IPS-18a (cell line): ENCODE results near the gene WDR70.
"Not testable (repeated sequence)": the region's sequence is repeated elsewhere in the genome, so short reads cannot be mapped to it uniquely, and the experiment has no call there.

Experiments
- H3K27ac ChIP-seq: one replicate; pipeline ENCODE4 v1.5.1; 2013; ENCODE audit warnings: low read length
- H3K27me3 ChIP-seq: one replicate; pipeline ENCODE4 v1.6.1; 2013; ENCODE audit warnings: mild to moderate bottlenecking, low read length; ENCODE audit not compliant: control insufficient read depth, insufficient read depth
- H3K36me3 ChIP-seq: one replicate; pipeline ENCODE4 v1.6.1; 2013; ENCODE audit warnings: low read depth, low read length; ENCODE audit not compliant: control insufficient read depth
- H3K4me1 ChIP-seq: one replicate; pipeline ENCODE4 v1.6.1; 2013; ENCODE audit warnings: low read depth, low read length; ENCODE audit not compliant: control insufficient read depth
- H3K4me3 ChIP-seq: one replicate; pipeline ENCODE4 v1.5.1; 2013; ENCODE audit warnings: low read length
- H3K9ac ChIP-seq: one replicate; pipeline ENCODE4 v1.6.1; 2013; ENCODE audit warnings: mild to moderate bottlenecking, low read length, moderate library complexity
- H3K9me3 ChIP-seq: one replicate; pipeline ENCODE4 v1.6.1; 2013; ENCODE audit warnings: low read depth, low read length; ENCODE audit not compliant: control insufficient read depth

The WDR70 gene

DNA sequence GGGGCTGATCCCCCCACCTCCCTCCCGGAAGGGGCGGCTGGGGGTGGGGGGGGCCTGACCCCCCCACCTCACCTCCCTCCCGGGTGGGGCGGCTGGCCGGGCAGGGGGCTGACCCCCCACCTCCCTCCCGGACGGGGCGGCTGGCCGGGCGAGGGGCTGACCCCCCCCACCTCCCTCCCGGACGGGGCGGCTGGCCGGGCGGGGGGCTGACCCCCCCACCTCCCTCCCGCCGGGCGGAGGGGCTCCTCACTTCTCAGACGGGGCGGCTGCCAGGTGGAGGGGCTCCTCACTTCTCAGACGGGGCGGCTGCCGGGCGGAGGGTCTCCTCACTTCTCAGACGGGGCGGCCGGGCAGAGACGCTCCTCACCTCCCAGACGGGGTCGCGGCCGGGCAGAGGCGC is 36.3 kb downstream of the WDR70 start:
- not testable (repeated sequence) for H3K9me3 ChIP-seq, H3K36me3 ChIP-seq, H3K27me3 ChIP-seq, H3K4me1 ChIP-seq, H3K27ac ChIP-seq, H3K4me3 ChIP-seq, H3K9ac ChIP-seq

DNA sequence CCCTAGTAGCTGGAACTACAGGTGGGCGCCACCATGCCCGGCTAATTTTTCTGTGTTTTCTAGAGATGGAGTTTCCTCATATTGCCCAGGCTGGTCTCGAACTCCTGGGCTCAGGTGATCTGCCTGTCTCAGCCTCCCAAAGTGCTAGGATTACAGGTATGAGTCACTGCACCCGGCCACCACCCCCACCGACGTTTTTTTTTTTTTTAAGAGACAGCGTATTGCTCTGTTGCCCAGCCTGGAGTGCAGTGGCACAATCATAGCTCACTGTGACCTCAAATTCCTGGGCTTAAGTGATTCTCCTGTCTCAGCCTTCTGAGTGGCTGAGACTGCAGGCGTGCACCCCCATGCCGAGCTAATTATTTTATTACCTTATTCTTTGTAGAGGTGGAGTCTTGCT is 38.2 kb downstream of the WDR70 start:
- Histone ChIP-seq H3K36me3 (no peaks in the 10 kb centered on the region), H3K4me3 (no peak overlapping the region), H3K9ac (no peak overlapping the region), H3K27me3 (no peaks in the 10 kb centered on the region), H3K9me3 (no peaks in the 10 kb centered on the region), H3K4me1 (no peaks in the 10 kb centered on the region), H3K27ac (no peak overlapping the region)

DNA sequence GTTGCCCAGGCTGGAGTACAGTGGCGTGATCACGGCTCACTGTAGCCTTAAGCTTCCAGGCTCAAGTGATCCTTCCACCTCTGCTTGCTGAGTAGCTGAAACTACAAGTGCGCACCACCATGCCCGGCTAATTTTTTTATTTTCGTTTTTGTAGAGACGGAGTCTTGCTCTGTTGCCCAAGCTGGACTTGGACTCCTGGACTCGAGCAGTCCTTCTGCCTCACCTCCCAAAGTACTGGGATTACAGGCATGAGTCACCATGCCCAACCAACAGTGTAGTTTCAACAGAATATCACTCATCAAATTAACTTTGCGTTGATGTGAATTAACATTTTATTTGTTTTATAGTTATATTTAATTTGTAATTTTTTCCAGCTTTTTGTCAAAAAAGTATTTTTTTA is 45.3 kb downstream of the WDR70 start:
- no peaks in the 10 kb centered on the region for H3K27me3 ChIP-seq
- H3K9me3 ChIP-seq = no peaks in the 10 kb centered on the region
- no peak overlapping the region for H3K4me3 ChIP-seq
- H3K9ac ChIP-seq = no peak overlapping the region
- no peak overlapping the region for H3K27ac ChIP-seq
- H3K4me1 ChIP-seq = no peaks in the 10 kb centered on the region
- H3K36me3 ChIP-seq = no peaks in the 10 kb centered on the region

DNA sequence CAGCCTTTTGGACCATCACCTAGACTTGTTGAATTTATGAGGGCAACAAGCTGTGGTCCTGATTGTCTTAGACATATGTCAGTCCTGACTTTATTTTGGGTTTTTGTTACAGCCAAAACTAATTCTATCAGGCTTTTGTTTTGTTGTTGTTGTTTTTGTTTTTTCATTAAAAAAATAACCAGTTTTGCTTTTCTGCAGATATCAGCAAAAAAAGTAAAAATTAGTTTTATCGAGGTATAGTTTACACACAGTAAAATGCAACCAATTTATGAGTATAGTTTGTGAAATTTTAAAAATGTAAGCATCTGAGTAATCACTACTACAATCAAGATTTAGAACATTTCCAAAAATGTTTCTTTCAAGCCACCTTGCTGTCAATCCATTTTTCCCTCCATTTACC is 48.9 kb downstream of the WDR70 start:
- no peak overlapping the region for H3K27ac ChIP-seq
- H3K36me3 ChIP-seq = no peaks in the 10 kb centered on the region
- H3K4me3 ChIP-seq = no peak overlapping the region
- H3K27me3 ChIP-seq = no peaks in the 10 kb centered on the region
- H3K9me3 ChIP-seq = no peaks in the 10 kb centered on the region
- H3K4me1 ChIP-seq = no peaks in the 10 kb centered on the region
- H3K9ac ChIP-seq = no peak overlapping the region

DNA sequence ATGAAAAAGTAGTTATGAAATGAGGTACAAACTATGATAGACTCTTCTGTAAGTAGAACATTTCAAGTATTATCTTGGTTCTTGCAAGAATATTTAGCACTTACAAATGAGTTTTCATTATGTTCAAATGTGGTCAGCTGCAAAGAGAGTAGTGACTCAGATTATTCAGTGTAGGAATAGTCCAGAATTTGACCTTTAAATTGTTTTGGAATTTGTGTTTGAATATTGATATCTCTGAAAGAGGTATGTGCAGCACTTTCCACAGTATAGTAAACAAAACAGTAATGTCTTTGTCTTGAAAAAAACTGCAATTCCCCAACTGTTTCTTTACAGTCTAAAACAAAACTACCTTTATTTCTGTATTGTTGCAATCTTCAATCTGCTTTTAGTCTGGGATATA is 56.1 kb downstream of the WDR70 start:
- H3K27ac ChIP-seq = no peak overlapping the region
- H3K4me3 ChIP-seq = no peak overlapping the region
- no peaks in the 10 kb centered on the region for H3K27me3 ChIP-seq
- H3K9me3 ChIP-seq = no peaks in the 10 kb centered on the region
- H3K36me3 ChIP-seq = no peaks in the 10 kb centered on the region
- no peak overlapping the region for H3K9ac ChIP-seq
- H3K4me1 ChIP-seq = no peaks in the 10 kb centered on the region

DNA sequence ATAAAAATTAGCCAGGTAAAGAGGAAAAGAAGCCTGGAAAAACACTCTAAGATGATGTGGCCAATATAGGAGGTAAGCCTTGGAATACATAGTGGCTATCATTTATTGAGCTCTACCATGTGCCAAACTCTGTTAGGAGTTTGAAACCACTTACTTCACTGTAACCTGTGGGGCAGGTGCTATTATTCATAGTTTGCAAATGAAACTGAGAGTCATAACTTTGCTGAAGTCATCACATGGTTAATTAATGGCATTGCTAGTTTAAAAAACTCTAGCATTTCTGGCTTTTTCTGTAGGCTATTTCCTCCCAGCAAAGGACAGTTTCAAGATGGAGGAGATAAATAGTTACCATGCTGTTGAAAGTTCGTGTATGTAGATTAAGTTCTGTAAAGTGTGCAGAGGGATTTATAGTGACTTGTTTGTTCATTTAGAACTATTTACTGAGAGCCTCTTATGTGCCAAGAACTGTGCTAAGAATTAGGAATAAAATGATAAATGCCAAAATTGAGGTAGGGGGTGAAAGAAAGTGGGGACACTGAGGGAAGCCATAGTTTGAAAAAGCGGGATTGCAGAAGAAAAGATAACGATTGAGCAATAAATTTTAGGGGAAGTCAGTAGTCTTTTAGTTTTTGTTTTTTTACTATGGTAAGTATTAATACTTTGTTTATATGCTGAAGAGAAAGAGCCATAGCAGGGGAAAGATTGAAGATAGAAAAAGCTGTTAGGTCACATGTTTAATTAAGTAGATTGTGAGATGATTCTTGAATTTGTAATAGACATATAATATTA is 57.2 kb downstream of the WDR70 start:
- no peaks in the 10 kb centered on the region for H3K27me3 ChIP-seq
- no peaks in the 10 kb centered on the region for H3K9me3 ChIP-seq
- no peaks in the 10 kb centered on the region for H3K4me1 ChIP-seq
- no peak overlapping the region for H3K4me3 ChIP-seq
- no peak overlapping the region for H3K27ac ChIP-seq
- H3K9ac ChIP-seq = no peak overlapping the region
- H3K36me3 ChIP-seq = no peaks in the 10 kb centered on the region

DNA sequence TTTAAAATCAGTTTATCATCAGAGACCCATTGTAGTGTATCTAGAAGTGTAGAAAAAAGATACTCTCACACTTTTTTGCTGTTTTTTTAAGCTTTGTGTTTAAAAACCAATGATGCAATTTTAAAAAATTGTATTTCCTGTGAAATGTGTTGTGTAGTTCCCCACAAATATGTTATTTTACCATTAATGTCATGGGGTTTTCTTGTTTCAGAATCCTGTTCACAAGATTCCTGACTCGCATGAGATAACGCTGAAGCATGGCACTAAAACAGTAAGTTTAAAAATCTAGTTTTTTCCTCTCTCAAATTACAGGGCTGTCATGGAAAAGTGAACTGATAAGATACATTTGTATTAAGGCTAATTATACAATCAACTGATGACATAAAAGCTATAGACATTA is 58.6 kb downstream of the WDR70 start:
- H3K9me3 ChIP-seq = no peaks in the 10 kb centered on the region
- H3K4me1 ChIP-seq = no peaks in the 10 kb centered on the region
- H3K4me3 ChIP-seq = no peak overlapping the region
- no peak overlapping the region for H3K9ac ChIP-seq
- H3K27me3 ChIP-seq = no peaks in the 10 kb centered on the region
- H3K36me3 ChIP-seq = no peaks in the 10 kb centered on the region
- no peak overlapping the region for H3K27ac ChIP-seq

DNA sequence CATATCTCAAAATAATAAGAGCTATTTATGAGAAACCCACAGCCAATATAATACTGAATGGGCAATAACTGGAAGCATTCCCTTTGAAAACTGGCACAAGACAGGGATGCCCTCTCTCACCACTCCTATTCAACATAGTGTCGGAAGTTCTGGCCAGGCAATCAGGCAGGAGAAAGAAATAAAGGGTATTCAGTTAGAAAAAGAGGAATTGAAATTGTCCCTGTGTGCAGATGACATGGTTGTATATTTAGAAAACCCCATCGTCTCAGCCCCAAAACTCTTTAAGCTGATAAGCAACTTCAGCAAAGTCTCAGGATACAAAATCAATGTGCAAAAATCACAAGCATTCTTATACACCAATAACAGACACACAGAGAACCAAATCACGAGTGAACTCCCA is 66.7 kb downstream of the WDR70 start:
- not testable (repeated sequence) for H3K9me3 ChIP-seq, H3K36me3 ChIP-seq, H3K9ac ChIP-seq, H3K4me1 ChIP-seq, H3K27ac ChIP-seq, H3K4me3 ChIP-seq, H3K27me3 ChIP-seq

DNA sequence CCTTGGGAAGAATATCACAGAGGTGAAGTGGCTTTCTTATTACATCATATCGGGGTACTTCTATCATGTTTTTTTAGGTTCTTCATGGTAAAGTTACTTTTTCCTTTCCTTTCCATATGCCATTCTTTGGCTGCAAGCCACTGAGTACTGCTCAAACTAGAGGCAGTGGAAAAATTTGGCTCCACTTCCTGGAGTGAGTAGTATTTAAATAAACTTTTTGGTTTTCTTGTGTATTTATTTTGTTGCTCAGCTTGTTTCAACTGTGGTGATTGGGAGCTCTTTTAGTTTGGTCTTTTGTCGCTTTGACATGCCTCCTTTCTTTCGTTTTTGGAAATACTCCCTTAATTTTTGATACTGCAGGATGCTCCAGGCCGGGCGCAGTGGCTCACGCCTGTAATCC is 69.8 kb downstream of the WDR70 start:
- H3K27me3 ChIP-seq = no peaks in the 10 kb centered on the region
- H3K4me1 ChIP-seq = no peaks in the 10 kb centered on the region
- H3K9me3 ChIP-seq = no peaks in the 10 kb centered on the region
- H3K4me3 ChIP-seq = no peak overlapping the region
- H3K27ac ChIP-seq = no peak overlapping the region
- H3K9ac ChIP-seq = no peak overlapping the region
- H3K36me3 ChIP-seq = no peaks in the 10 kb centered on the region

DNA sequence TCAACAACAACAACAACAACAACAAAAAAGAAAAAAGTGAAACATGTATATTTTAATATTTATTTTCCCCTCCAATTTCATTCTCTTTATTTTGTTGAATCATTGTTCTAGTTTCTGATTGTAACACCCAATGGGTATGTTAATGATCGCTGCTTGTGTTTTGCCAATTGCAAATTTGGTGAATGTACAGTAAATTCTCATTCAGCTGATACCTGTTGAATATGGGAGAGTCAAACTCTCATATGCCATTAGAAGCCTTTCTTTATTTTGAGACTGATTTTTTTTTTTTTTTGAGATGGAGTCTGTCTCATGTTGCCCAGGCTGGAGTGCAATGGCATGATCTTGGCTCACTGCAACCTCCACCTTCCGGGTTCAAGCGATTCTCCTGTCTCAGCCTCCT is 72.9 kb downstream of the WDR70 start:
- not testable (repeated sequence) for H3K4me1 ChIP-seq, H3K4me3 ChIP-seq, H3K27ac ChIP-seq, H3K36me3 ChIP-seq, H3K9me3 ChIP-seq, H3K9ac ChIP-seq, H3K27me3 ChIP-seq

DNA sequence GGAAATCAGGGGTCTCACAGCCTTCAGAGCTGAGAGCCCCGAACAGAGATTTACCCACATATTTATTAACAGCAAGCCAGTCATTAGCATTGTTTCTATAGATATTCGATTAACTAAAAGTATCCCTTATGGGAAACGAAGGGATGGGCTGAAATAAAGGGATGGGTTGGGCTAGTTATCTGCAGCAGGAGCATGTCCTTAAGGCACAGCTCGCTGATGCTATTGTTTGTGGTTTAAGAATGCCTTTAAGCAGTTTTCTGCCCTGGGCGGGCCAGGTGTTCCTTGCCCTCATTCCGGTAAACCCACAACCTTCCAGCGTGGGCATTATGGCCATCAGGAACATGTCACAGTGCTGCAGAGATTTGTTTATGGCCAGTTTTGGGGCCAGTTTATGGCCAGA is 74.1 kb downstream of the WDR70 start:
- H3K9me3 ChIP-seq, H3K27ac ChIP-seq, H3K4me1 ChIP-seq, H3K4me3 ChIP-seq, H3K9ac ChIP-seq, H3K36me3 ChIP-seq, H3K27me3 ChIP-seq: not testable (repeated sequence)

DNA sequence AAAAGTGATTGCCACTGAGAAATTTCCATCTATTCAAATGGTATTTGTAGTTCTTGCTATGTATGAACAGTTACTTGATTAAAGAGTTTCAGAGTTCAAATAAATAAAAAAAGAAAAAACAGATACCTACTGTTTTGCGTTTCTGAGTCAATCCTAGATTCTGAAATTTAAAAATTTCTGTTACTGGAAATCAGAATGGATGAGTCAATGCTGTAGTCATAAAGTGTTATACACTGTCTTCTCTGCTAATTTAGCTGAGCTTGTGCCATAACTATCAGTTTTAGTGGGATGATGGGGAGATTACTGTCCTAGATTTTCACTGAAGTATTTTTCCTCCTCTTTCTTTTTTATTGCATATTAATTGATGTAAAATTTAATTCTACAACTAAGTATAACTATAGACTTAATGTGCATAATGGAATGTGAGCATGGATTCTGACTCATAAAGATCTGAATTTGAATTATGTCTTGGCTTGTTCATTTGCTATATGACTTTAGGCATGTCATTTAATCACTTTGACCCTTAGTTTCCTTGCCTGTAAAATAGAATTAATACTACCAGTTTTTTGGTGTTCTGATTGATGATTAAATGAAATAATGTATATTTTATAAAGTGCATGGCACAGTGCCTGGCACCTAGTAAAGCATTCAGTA is 75.4 kb downstream of the WDR70 start:
- not testable (repeated sequence) for H3K9me3 ChIP-seq, H3K4me3 ChIP-seq, H3K36me3 ChIP-seq, H3K27ac ChIP-seq, H3K9ac ChIP-seq, H3K27me3 ChIP-seq, H3K4me1 ChIP-seq
